ENCODE data around the gene ME3.

Gene ME3

GRCh38 chr11:86460461-86461385 lies 211.7 kb downstream of the ME3 start:
- no peak for DNase-seq (ENCODE audit: low read depth in 2 of 2)

GRCh38 chr11:86459682-86460460 lies 212.5 kb downstream of the ME3 start:
- no peak for DNase-seq (ENCODE audit: low read depth in 2 of 2)

GRCh38 chr11:86459002-86459385 lies 213.4 kb downstream of the ME3 start:
- no peak for DNase-seq (ENCODE audit: low read depth in 2 of 2)

- no peak for DNase-seq (ENCODE audit: low read depth in 2 of 2)
Measured at GRCh38 chr11:86458294-86459001, 214.0 kb downstream of the ME3 start.

GRCh38 chr11:86456075-86456939 lies 216.1 kb downstream of the ME3 start:
- peak; percentile 25 to 65 for DNase-seq (ENCODE audit: low read depth in 2 of 2)

- DNase-seq (ENCODE audit: low read depth in 2 of 2) = no peak
Measured at GRCh38 chr11:86453290-86454030, 219.0 kb downstream of the ME3 start.

GRCh38 chr11:86449993-86450629 lies 222.3 kb downstream of the ME3 start:
- DNase-seq (ENCODE audit: low read depth in 2 of 2) = no peak

GRCh38 chr11:86447763-86448480 lies 224.5 kb downstream of the ME3 start:
- DNase-seq (ENCODE audit: low read depth in 2 of 2) = no peak

- DNase-seq (ENCODE audit: low read depth in 2 of 2) = no peak
Measured at GRCh38 chr11:86446924-86447285, 225.5 kb downstream of the ME3 start.

GRCh38 chr11:86446163-86446923 lies 226.1 kb downstream of the ME3 start:
- no peak for DNase-seq (ENCODE audit: low read depth in 2 of 2)

- DNase-seq (ENCODE audit: low read depth in 2 of 2) = no peak
Measured at GRCh38 chr11:86444981-86445380, 227.4 kb downstream of the ME3 start.

- DNase-seq (ENCODE audit: low read depth in 2 of 2) = no peak
Measured at GRCh38 chr11:86443415-86443814, 229.0 kb downstream of the ME3 start.

- no peak for DNase-seq (ENCODE audit: low read depth in 2 of 2)
Measured at GRCh38 chr11:86442827-86443226, 229.6 kb downstream of the ME3 start.

- no peak for DNase-seq (ENCODE audit: low read depth in 2 of 2)
Measured at GRCh38 chr11:86442420-86442819, 230.0 kb downstream of the ME3 start.

- no peak for DNase-seq (ENCODE audit: low read depth in 2 of 2)
Measured at GRCh38 chr11:86440843-86441242, 231.6 kb downstream of the ME3 start.

- DNase-seq (ENCODE audit: low read depth in 2 of 2) = no peak
Measured at GRCh38 chr11:86440305-86440716, 232.1 kb downstream of the ME3 start.

- no peak for DNase-seq (ENCODE audit: low read depth in 2 of 2)
Measured at GRCh38 chr11:86438685-86439084, 233.7 kb downstream of the ME3 start.

- DNase-seq (ENCODE audit: low read depth in 2 of 2) = no peak
Measured at GRCh38 chr11:86435711-86436110, 236.7 kb downstream of the ME3 start.
